NK-92 (cell line): ENCODE results near the gene FARS2.
"Not testable (repeated sequence)": the region's sequence is repeated elsewhere in the genome, so short reads cannot be mapped to it uniquely, and the experiment has no call there.

ENCODE experiments used
- DNase-seq: peaks from one replicate; lab custom pipeline; 2025; ENCODE audit not compliant: unreplicated experiment; lab: John Stamatoyannopoulos, UW

The FARS2 gene

DNA sequence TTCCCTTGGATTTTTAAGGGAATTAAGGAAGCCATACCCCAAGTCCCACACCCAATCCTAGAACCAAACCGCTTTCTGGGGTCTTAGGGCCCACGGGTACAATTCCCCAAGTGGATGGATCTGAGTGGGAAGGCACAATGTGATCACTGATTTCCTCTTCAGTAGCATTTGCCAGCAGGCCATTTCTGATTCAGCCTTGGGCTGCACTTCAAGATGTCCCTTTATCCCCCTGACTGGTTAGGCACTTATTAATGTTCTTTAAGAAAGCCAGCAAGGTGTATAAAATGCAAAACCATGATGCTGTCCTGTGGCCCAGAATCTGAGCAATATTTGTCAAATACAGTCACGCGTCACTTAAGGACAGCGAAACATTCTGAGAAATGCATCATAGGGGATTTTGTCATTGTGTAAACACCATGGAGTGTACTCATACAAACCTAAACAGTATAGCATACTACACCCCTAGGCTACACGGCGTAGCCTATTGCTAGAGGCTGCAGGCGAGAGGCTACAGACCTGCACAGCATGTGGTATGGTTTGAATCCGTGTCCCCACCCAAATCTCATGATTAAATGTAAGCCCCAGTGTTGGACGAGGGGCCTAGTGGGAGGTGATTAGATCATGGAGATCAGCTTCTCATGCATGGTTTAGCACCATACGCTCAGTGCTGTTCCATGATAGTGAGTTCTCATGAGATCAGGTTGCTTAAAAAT is 511.3 kb downstream of the FARS2 start:
- no peak for DNase-seq

DNA sequence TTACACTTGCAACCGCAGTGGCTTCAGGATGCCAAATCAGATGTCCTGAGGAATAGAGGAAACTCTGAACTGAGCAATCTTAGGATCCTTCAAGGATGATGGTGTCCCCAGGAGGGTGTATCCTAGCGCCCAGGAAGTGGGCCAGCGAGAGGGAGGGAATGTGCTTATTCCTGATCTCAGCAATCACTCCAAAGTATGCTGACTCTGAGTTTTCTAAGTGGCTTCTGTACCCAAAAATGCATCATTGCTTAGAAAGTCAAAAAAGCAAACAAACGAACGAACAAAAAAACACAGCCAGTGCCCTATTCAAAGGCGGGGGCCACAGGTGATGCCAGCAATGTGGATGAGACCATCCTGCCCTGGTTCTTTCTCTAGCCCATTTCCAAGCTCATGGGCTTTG is 514.8 kb downstream of the FARS2 start:
- DNase-seq = no peak

DNA sequence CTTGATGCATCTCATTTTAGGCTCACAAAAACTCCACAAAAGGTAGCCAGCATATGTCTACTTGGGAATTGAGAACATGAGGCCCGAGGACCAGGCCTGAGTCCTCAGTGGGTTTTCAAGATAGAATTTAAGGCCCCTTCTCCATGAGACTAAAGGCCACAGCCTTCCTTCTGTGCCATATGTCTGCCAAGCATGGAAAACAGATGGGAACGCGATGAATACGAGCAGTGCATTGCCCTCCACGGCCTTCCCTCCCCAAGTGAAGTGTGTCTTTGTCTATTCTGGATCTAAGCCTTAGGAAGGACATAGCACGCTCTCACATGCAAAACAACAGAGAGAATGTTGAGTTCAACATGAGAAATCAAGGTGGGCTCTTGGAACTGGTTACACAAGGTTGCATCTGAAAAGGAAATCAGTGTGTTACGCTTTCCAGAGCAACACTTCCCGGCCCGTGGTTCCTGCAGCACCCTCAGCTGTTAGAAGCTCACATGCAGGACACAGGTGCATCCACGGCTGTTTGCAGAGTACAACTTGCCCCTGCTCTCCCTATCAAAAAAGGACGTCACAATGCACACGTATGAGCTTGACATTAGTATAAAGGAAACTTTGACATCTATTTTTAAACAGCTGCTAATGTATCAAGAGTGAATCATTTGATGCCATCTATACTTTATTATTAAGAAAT is 515.5 kb downstream of the FARS2 start:
- no peak for DNase-seq

DNA sequence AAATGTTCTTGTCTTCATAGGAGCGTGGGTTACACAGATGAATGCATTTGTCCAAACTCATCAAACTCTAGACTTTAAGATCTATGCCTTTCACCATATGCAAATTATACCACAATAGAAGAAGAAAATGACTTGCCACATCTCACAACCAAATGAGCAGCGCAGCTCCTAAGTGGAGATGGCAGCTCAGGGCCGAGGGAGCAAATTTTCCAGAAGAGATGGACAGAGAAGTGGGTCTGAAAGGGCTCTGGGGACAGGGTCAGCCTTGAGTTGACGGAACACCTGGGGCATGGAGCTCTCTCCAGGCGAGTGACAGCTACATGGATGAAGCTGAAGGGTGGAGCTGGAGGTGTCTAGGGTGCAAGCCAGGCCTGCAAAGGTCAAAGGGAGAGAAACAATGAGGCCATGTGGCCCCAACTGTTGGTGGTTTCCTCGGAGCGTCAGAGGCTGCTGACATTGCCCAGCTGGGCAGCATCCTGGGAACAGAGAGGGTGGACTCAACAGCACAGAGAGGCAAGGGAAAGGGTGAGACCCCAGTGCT is 517.1 kb downstream of the FARS2 start:
- no peak for DNase-seq

DNA sequence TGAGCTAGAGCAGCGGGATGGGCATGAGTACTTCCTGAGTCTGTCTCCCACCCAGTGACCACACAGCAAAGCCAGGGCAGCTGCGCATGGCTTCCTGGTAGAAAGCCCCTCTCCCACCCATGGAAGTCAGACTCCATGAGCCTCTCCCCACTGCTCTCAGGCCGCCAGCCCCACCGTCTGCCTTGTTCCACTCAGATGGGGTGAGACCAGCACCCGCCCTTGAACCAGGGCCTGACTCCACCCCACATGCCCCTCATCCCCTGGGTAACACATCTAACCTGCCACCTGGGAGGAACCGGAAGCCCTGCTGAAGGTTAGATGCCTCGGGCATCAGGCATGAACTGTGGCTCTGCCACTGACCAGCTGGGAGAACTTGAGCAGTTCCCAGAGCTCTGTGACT is 517.6 kb downstream of the FARS2 start:
- DNase-seq = no peak

DNA sequence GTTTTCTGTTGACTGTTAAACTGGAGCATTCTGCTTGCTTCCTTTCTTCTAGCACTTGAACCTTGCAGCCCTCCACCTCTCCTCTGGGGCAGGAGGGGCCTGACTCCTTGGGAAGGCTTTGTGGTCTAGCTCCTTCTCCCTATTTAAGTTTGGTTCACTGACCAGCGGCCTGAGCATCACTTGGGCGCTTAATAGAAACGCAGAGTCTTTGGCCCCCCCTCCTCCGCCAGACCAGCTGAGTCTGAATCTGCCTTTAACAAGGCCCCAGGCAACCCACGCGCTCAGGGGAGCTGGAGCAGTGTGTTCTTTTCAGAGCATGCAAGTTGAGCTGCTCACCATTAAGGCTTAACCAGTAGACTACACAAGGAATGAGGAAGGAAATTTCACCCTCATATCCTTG is 519.7 kb downstream of the FARS2 start:
- no peak for DNase-seq

DNA sequence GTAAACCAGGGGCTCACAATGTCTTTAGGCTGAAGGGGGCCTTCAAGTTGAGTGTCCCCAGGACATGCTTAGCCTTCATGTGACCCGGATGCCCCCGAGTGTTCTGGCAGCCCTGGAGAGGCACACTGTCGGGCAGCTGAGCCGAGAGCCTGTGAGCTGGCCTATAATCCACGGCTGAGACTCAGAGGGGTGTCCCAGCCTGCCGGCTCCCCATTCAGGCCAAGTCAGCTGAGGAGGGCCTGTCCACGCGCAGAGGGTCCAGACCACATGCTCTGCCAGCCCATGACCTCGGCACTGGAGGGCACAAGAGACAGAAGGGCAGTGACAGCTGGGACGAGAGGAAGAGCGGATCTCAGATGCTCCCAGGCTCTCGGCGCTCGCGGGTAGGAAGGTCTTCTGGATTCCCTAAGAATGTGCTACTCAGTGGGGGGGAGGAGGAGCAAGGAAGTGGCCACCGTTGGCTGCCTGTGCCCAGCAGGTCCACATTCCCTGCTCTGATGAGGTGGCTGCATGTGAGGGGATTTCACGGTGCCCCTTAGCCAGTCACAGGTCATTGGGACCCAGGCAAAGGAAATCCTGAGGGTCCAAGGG is 520.7 kb downstream of the FARS2 start:
- no peak for DNase-seq

DNA sequence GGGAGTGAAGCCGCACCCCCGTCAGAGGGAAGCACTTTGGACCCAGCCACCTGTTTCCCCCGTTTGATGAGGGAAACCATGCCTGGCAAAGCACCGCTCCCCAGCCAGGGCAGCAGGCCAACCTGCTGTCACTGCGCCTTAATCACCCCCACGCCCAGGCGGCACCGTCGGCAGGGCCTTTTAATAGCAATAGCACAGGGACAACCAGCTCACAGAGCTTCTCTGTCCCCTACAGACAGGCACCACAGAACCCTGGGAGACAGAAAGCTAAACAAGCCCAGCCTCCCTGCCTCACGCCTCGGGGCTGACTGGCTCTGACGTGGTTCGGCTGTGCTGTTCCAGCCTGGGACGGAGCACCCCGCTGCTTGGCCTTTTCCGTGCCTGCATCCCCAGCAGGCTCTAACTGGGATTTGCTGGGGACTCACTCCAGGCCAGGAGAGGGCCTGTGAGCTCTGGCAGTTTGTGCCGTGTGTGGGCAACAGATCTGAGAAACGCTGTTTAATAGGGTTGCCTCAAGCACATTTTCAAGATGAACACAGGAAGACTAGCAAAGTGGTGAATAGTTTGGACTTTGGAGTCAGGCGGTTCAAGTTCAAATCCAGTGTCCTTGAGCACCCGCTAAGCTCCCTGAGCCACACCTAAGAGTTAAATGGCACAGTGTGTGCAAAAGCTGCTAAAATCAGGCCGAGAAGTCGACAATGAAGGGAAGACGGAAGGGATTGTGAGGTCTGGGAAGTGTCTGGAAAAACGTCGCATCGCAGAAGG is 521.7 kb downstream of the FARS2 start:
- no peak for DNase-seq

DNA sequence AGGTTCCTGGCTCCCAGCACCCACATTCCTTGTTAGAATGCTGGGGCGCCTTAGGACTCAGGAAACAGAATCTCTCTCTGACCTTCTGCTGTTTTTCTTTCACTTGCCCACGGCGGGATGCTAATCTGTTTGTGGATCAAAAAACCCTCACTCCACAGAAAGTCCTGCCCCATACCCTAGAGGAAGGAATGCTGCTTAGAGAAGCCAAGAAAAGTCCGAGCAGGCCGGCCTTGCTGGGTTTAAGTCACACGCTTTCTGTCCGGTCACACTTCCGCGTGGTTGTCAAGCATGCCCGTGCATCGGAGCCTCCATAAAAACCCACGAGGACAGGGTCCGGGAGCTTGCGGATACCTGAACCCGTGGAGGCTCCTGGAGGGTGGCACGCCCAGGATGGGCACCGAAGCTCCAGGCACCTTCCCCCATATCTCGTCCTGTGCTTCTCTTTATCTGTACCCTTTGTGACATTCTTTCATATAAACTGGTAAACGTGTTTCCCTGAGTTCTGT is 522.3 kb downstream of the FARS2 start:
- DNase-seq = no peak

DNA sequence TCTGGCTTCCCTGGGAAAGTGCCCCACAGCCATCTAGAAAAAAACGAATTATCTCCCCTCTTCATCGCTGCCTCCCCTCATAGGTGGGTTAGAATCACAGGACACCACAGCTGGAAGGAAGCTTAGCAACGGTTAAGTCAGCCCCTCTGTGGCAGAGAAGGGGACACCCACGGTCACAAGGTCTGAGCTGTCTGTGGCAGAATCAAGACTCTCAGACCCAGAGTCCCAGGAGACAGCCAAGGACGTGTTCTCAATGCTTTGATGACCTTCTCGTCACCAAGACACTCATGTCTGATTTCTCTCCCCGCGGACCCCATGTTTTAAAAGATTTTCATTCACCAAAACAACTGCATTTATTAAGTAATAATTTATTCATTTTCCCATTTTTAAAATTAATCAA is 523.9 kb downstream of the FARS2 start:
- DNase-seq = no peak

DNA sequence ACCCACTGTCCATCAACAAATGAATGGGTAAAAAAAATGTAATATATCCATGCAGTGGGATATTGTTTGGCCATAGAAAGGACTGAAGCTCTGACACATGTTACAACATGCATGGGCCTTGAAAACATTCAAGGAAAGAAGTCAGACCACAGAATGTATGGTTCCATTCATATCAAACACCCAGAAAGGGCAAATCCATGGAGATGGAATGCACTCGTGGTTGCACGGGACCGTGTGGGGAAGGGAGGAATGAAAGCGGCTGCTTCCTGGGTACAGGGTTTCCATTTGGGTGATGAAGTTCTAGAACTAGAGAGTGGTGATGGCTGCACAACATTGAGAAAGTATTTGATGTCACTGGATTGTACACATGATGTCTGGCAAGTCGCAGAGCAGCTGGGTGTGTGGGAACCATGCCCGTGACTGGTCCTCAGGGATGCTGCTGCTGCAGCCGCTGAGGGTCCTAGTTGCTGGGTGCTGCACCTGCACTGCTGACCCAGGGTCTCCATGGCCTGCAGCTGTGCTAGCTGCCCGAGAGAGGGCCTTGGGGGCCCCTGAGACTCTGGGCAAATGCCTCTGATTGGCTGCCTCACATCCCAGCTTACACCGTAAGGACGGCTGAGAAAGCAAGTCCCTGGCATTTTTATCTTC is 525.1 kb downstream of the FARS2 start:
- DNase-seq = no peak

DNA sequence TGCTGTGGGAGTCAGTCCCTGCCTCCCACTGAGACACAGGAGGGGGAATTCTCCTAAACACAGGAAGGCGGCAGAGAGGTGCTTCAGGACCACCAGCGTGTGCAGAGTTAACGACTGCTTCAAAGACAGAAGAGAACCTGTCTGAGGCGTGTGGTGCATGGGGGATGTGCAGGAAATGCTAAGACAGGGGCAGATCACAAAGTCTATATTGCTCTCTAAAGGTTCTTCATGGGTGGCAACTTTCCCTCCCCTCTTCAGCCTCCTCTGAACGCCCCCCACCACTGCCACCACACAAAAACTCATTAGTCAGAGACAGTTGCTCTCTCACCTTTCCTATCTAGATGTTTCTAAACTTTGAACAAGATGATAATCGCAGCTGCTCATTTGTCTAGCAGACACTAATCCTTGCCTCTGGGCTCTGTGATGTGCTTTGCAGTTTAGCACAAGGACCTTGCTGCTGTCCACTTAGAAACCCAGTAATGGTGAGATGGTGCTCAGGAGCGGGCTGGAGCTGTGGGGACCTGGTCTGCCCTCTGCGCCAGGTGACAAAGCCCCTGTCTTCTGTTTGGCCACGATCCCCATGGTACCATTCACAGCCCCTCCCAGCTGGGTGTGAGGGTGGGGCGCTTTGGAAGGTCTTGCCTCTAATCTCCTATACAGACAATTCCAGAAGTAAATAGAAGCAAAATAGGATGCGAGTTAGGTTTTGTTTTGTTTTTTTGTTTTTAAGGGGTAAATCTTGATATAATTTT is 525.8 kb downstream of the FARS2 start:
- DNase-seq = no peak

DNA sequence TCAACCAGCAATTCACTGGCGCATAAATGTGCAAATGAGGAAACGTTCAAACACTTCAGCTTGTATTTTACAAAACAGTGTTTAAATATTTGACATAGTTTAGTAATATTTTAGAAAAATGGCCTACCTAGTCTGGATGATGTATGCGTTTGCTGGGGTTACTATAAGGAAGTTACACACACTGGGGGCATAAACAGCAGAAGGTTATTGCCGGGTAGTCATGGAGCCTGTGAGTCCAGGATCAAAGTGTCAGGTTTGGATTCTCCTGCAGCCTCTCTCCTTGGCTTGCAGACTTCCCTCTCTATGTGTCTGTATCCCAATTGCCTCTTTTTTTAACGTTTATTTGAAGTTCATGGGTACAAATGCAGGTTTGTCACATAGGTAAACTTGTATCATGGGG is 528.1 kb downstream of the FARS2 start:
- DNase-seq = not testable (repeated sequence)

DNA sequence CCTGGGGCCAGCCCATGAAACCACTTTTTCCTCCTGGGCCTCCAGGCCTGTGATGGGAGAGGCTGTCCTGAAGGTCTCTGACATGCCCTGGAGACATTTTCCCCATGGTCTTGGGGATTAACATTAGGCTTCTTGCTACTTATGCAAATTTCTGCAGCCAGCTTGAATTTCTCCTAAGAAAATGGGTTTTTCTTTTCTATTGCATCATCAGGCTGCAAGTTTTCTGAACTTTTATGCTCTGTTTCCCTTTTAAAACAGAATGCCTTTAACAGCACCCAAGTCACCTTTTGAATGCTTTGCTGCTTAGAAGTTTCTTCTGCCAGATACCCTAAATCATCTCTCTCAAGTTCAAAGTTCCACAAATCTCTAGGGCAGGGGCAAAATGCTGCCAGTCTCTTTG is 535.2 kb downstream of the FARS2 start:
- DNase-seq = not testable (repeated sequence)

DNA sequence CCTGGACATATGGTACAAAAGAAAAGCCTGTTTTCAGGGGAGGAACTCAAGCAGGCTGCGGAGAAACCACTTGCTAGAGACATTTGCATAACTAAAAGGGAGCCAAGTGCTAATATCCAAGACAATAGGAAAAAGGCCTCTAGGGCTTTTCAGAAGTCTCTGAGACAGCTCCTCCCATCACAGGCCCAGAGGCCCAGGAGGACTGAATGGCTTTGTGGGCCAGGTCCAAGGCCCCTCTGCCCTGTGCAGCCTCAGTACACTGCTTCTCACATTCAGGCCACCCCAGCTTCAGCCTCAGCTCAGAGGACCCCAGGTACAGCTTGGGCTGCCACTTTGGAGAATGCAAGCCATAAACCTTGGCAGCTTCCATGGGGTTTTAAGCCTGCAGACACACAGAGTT is 545.1 kb downstream of the FARS2 start:
- DNase-seq = not testable (repeated sequence)

DNA sequence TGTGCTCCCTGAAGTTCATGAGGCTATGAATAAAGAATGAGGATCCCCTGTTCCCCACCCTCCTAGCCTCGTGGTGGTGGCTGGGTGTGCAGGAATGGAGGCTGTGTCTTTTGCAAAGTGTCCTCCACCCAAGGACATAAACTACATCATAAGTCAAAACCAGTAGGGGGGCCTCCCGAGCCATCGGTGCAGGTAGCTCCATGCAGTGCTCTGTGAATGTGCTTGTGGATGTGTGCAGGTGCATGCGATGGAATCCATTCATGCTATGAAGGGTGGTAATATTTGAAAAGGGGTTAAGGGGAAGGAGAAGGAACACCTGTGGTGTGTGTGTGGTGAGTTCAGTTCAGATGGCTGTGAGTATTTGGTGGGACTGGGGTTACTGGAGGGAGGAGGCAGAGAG is 548.1 kb downstream of the FARS2 start:
- no peak for DNase-seq

DNA sequence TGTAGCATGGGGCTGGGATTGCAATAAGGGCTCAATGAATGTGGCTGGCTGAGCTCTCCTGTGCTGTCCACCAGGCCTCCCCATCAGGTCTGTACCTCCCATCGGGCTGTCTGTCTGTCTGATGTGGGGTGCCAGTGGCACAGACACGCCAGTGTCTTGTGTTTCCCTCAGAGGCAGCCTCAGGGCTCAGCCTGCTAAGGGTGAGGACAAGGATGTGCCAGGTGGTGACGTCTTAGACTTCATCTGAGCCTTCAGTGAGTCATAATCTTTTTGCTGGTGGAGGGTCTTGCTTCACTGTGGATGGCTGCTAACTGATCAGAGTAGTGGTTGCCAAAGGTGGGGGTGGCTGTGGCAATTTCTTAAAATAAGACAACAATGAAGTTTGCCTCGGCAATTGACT is 550.7 kb downstream of the FARS2 start:
- no peak for DNase-seq

DNA sequence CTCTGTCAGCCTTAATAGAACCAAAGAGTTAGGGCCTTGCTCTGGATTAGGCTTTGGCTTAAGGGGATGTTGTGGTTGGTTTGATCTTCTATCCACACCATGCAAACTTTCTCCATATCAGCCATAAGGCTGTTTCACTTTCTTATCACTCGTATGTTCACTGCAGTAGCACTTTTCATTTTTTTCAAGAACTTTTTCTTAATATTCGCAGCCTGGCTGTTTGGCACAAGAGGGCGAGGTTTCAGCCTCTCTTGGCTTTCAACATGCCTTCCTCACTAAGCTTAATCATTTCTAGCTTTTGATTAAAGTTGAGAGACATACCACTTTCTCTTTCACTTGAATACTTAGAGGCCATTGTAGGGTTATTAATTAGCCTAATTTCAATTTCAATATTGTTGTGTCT is 552.3 kb downstream of the FARS2 start:
- DNase-seq = no peak

DNA sequence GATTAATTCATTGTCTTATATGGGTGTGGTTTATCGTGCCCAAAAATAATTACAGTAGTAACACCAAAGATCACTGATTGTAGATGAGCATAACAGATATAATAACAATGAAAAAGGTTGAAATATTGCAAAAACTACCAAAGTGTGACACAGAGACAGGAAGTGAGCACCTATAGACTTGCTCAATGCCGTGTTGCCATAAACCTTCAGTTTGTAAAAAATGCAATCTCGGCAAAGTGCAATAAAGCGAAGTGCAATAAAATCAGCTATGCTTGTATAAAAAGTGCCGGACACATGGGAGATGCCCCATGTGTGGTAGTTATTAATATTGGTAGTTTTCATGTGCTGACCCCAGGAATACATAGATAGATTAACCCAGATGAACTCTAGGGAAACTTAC is 552.8 kb downstream of the FARS2 start:
- DNase-seq = no peak

DNA sequence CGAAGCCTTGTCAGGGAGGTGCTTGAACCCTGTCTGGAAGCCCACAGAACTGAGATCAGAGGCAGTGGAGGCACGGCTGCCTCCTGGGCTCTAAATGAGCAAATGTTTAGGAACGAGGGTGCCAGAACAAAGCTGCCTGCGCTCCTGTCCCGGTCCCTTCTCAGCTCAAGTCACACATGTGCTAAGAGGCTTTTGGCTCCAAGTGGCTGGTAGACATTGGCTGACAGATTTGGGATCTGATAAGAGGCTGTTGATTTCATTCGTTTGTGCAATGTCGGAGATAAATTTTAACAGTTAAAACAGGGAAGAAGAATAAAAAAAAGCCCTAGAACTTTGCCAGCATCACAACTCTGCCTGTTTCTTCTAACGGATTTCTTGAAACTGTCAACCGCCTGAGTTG is 553.6 kb downstream of the FARS2 start:
- DNase-seq = no peak
